Memory B cell (primary cell): ENCODE measurements around the gene NEUROD2.

ENCODE experiments used
- ATAC-seq: fragments of 150-1000 bp; cut with Tn5 transposase; 2 replicates; pipeline ENCODE4 v1.10.0; 2021; ENCODE audit warnings: low read depth, mild to moderate bottlenecking, moderate library complexity
- DNase-seq, 2 donors: peaks; one replicate each; pipeline ENCODE4 v3.0.0; 2022; ENCODE audit warnings: low spot score in 2 of 2
- H3K27ac Mint-ChIP-seq: one replicate; pipeline ENCODE4 v1.8.0; 2022; ENCODE audit warnings: mild to moderate bottlenecking, moderate library complexity, mixed read lengths
- H3K27me3 Mint-ChIP-seq: one replicate; pipeline ENCODE4 v1.8.0; 2022; ENCODE audit warnings: mixed read lengths
- H3K36me3 Mint-ChIP-seq: one replicate; pipeline ENCODE4 v1.8.0; 2022; ENCODE audit warnings: mild to moderate bottlenecking, mixed read lengths
- H3K4me1 Mint-ChIP-seq: one replicate; pipeline ENCODE4 v1.8.0; 2022; ENCODE audit warnings: mixed read lengths
- H3K4me3 Mint-ChIP-seq: one replicate; pipeline ENCODE4 v1.8.0; 2022; ENCODE audit warnings: mild to moderate bottlenecking, moderate library complexity, mixed read lengths
- H3K9me3 Mint-ChIP-seq: one replicate; pipeline ENCODE4 v1.8.0; 2022; ENCODE audit warnings: mixed read lengths

The NEUROD2 gene

GRCh38 chr17:39605492-39606433 lies 2.0 kb downstream of the NEUROD2 start:
- Mint-ChIP-seq H3K4me1 (peaks cover 22% of the 10 kb centered on the region), H3K4me3 (peak overlapping the region; percentile 59), H3K27me3 (peaks cover 33% of the 10 kb centered on the region), H3K27ac (peak overlapping the region; percentile 53), H3K36me3 (no peaks in the 10 kb centered on the region), H3K9me3 (no peaks in the 10 kb centered on the region)
- ATAC-seq (peak; percentile 28), DNase-seq (no peak)

DNA sequence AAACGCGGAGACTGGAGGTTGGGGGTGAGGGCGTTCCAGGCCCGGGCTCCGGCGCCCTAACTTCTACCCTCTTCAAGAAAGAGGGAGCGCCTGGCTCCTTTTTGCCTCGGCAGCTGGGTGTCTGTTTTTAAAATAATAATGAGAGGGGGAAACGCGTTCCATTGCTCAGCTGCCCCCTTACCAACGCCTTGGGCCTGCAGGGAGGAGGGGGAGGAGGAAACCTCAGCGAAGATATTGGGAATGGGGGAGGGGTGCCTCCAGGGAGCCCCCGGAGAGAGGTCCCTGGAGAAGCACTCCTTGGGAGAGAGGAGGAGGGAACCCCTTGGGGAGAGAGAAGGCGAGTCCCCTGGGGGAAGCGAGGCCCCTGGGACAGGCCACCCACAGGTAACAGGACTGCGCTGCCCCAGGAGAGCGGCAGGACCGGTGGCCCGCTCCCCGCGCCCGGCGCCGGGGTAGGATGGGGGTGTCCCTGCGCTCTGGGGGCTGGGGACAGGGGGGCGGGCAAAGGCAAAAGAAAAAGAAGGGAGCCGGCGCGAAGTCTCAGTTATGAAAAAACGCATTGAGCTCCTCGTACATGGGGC lies 2.7 kb downstream of the NEUROD2 start:
- H3K9me3 Mint-ChIP-seq, result no peaks in the 10 kb centered on the region
- H3K36me3 Mint-ChIP-seq, result no peaks in the 10 kb centered on the region
- H3K27me3 Mint-ChIP-seq, result peaks cover 34% of the 10 kb centered on the region
- peak overlapping the region; percentile 62 for H3K4me3 Mint-ChIP-seq
- peaks cover 23% of the 10 kb centered on the region for H3K4me1 Mint-ChIP-seq
- DNase-seq, result no peak
- ATAC-seq, result no peak
- peak overlapping the region; percentile 53 for H3K27ac Mint-ChIP-seq

DNA sequence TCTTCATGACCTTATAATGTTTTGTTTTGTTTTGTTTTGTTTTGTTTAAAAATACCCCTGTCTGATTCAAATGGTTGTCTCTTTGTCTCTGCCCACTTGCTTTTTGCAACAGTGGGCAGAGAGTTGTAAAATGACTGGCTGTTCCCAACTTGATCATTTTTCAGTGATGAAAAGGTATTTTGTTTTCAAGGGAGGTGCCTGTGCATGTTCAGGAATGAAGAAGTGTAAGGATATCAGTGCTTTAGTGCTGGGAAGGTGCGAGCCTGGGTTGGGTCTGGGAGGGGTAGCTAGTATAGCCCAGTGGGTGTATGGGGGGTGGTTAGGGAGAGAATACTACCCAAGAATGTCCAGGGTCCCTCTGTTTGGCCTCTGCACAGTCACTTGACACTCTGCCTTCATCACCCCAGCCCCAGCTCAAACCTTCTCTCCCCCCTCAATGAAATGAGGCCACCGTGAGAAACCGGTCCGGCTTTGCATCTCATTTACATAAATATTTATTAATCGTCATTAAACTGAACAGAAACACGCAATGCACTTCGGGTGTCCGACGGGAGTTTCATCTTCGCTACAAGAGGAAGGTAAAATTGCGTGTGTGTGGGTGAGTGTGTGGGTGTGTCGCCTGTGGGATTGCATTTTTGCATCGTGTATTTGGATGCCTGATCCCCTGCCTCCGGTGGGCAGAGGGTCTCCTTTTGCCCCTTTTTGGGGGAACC lies 4.3 kb downstream of the NEUROD2 start:
- no peaks in the 10 kb centered on the region for H3K9me3 Mint-ChIP-seq

DNA sequence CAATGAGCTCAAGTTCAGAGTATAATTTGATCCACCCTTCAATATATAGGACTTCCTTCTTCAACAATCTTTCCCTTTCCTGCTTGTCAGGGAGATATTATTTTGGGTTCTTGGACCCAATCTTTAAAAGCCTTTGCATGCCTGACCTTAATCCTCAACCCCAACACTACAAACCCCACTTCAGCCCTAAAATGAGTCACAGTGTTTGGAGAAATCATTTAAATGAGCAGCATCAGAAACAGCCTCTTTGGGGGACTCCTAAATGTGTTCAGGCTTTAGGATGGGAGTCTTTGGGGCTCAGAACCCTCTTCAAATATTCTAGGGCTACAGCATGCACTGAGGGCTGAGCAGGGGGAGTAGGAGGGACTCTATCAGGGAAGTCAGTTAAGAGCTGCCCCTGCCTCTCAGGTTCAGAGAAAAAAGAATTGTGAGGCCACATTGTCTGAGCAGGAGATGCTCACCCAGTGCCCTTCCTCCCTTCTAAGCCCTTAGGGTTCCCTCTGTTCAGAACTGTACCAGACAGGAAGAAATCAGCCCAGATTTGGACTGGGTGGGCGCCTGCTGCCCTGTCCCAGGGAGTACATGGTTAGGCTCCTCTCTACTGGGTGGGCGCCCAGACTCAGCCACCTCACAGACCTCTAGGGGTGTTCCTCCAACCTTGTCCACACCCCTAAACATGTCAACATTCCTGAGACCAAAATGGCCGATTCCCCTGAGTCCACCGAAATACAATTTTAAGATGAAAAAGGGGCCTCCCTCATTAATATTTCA lies 5.0 kb downstream of the NEUROD2 start:
- Mint-ChIP-seq H3K4me1 (peaks cover 29% of the 10 kb centered on the region), H3K27ac (no peak overlapping the region), H3K36me3 (no peaks in the 10 kb centered on the region), H3K4me3 (no peak overlapping the region), H3K27me3 (peaks cover 30% of the 10 kb centered on the region), H3K9me3 (no peaks in the 10 kb centered on the region)
- no peak for DNase-seq
- ATAC-seq, result no peak

More for the DNA sequence above, 4.3 kb downstream of the NEUROD2 start:
- Mint-ChIP-seq H3K27ac (peak overlapping the region; percentile 31), H3K27me3 (peaks cover 27% of the 10 kb centered on the region), H3K4me1 (peaks cover 25% of the 10 kb centered on the region), H3K36me3 (no peaks in the 10 kb centered on the region), H3K4me3 (peak overlapping the region; percentile 15)
- DNase-seq, result peak in 1 of 2 donors; percentile 44
- peak; percentile 66 for ATAC-seq

DNA sequence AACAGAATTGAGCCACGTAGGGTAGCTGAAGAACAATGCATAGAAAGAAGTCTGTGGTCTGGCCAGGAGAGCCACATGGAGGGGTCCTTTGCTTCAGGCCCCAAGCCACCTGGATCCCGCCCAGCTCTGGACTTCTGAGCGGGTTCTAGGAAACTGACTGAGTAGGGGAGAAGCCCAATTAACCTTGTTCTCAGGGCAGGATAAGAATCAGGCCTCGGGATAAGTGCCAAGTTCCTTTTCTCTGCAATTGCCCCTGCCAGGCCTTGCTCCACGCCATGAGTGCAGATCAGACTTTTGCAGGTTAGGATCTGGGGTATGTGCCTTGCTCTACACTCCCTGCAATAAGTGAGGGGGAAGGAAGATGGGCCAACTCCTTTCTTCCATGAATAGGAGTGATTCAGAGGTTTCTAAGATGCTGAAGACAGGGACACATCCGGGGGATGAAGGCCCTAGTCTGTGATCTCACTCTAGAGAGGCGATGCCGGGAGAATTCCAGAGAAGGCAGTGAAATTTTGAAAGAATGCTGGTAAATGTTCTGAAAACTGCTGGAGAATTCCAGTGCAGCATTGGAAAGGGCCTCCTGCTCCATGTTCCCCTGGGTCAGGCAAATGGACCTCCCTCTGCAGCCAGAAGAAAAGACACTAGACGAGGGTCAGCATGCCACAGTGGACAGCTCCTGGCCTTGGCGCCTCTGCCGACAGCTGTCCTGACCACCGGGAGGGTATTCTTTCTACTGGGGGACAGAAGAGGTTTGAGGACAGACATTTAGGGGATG lies 5.8 kb downstream of the NEUROD2 start:
- ATAC-seq (no peak), DNase-seq (no peak)
- Mint-ChIP-seq H3K36me3 (no peaks in the 10 kb centered on the region), H3K9me3 (no peaks in the 10 kb centered on the region), H3K4me3 (no peak overlapping the region), H3K4me1 (peaks cover 27% of the 10 kb centered on the region), H3K27me3 (peaks cover 28% of the 10 kb centered on the region), H3K27ac (no peak overlapping the region)

GRCh38 chr17:39600997-39601597 lies 6.6 kb downstream of the NEUROD2 start:
- H3K27me3 Mint-ChIP-seq, result peaks cover 32% of the 10 kb centered on the region
- peaks cover 27% of the 10 kb centered on the region for H3K4me1 Mint-ChIP-seq
- no peak for ATAC-seq

GRCh38 chr17:39600288-39600996 lies 7.3 kb downstream of the NEUROD2 start:
- no peaks in the 10 kb centered on the region for H3K36me3 Mint-ChIP-seq
- peak overlapping the region; percentile 38 for H3K27ac Mint-ChIP-seq
- no peak overlapping the region for H3K4me3 Mint-ChIP-seq
- peaks cover 25% of the 10 kb centered on the region for H3K4me1 Mint-ChIP-seq
- DNase-seq, result no peak
- H3K27me3 Mint-ChIP-seq, result peaks cover 36% of the 10 kb centered on the region
- no peak for ATAC-seq
- no peaks in the 10 kb centered on the region for H3K9me3 Mint-ChIP-seq

More at GRCh38 chr17:39600997-39601597, 6.6 kb downstream of the NEUROD2 start:
- Mint-ChIP-seq H3K36me3 (no peaks in the 10 kb centered on the region), H3K9me3 (no peaks in the 10 kb centered on the region), H3K4me3 (no peak overlapping the region), H3K27ac (no peak overlapping the region)
- DNase-seq, result no peak

DNA sequence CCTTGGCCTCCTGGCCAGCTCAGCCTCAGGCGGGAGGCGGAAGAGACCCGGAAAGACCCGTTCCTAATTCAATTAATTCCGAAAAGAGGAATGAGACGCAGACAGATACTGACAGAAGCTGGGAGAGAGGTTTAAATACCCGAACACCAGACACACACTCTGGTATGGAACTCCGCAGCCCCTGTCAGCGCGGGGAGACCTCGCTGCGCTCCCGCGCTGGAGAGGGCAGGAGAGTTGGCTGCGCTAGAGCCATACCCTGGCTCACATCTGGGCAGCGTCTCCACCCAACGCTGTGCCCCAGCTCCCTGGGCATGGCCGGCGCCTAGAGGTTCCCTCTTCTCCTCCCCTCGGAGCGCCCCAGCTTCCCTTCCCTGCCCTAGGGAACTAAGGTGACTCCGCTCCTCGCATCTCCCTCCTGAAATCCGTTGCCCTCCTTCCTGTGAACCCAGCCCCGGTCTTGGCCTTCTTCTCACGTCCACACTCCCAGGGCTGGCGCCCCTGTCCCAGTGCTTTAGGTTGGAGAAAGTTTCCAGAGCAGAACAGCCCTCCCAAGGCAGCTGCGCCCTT lies 8.0 kb downstream of the NEUROD2 start:
- Mint-ChIP-seq H3K4me1 (peaks cover 20% of the 10 kb centered on the region), H3K9me3 (no peaks in the 10 kb centered on the region), H3K36me3 (no peaks in the 10 kb centered on the region), H3K4me3 (peak overlapping the region; percentile 2), H3K27ac (peak overlapping the region; percentile 38), H3K27me3 (peaks cover 41% of the 10 kb centered on the region)
- ATAC-seq (no peak), DNase-seq (no peak)

DNA sequence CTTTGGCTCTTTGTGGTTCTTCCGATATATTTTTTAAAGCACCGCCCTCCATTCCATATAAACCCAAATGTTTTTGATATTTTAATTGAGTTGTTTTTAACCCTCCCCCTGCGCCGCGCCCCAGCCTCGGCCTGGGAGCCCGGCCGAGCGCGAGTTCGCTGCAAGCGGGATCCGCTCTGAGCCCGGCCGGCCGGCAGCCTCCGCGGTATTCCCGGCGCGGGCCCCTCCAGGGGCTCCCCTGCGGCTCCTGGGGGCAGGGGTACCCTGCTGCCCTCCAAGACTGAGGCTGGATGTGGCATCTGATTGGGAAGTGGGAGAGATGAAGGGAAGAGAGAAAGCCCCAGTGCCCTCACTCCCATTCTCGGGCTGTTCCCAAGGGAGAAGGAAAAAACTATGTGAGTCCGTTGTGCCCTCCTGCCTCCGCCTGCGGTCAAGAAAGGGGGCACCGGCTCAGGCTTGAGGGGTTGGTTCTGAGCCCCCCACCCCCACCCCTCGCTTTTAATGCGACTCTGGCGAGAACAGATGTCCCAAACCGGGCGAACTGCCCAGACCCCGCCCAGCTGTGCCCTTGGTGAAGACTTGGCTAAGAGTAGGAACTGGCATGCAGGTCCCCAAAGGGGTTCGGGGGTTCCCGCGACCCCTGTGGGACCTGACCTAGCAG lies 8.6 kb downstream of the NEUROD2 start:
- H3K9me3 Mint-ChIP-seq, result no peaks in the 10 kb centered on the region
- DNase-seq (no peak), ATAC-seq (no peak)
- H3K27me3 Mint-ChIP-seq, result peaks cover 41% of the 10 kb centered on the region
- peaks cover 20% of the 10 kb centered on the region for H3K4me1 Mint-ChIP-seq
- no peaks in the 10 kb centered on the region for H3K36me3 Mint-ChIP-seq
- H3K27ac Mint-ChIP-seq, result no peak overlapping the region
- no peak overlapping the region for H3K4me3 Mint-ChIP-seq

GRCh38 chr17:39598630-39599003 lies 9.1 kb downstream of the NEUROD2 start:
- H3K4me3 Mint-ChIP-seq, result no peak overlapping the region
- no peaks in the 10 kb centered on the region for H3K9me3 Mint-ChIP-seq
- H3K36me3 Mint-ChIP-seq, result no peaks in the 10 kb centered on the region
- no peak for ATAC-seq
- H3K27ac Mint-ChIP-seq, result no peak overlapping the region
- H3K27me3 Mint-ChIP-seq, result peaks cover 39% of the 10 kb centered on the region
- peaks cover 19% of the 10 kb centered on the region for H3K4me1 Mint-ChIP-seq
- DNase-seq, result no peak

GRCh38 chr17:39598047-39598481 lies 9.7 kb downstream of the NEUROD2 start:
- Mint-ChIP-seq H3K4me1 (peaks cover 19% of the 10 kb centered on the region), H3K4me3 (no peak overlapping the region), H3K36me3 (no peaks in the 10 kb centered on the region)

More at GRCh38 chr17:39598047-39598481, 9.7 kb downstream of the NEUROD2 start:
- Mint-ChIP-seq H3K27ac (no peak overlapping the region), H3K9me3 (peaks cover under 1% of the 10 kb centered on the region), H3K27me3 (peaks cover 35% of the 10 kb centered on the region)
- DNase-seq (no peak), ATAC-seq (no peak)
